ENCODE results near the gene EPHA2. TPM values are rescaled to one million over a fixed set of nuclear protein-coding genes. Genes with fewer than 3 reads are reported as not detected.

EPHA2 gene
- total RNA-seq, 1 experiment from 2014 or later, result 248 TPM

- Mint-ChIP-seq H3K9me3 (ENCODE audit: unreplicated experiment) (no peaks in the 10 kb centered on the region), H3K27me3 (ENCODE audit: insufficient read depth, unreplicated experiment) (no peaks in the 10 kb centered on the region), H3K4me1 (ENCODE audit: insufficient read depth, unreplicated experiment) (peaks cover 31% of the 10 kb centered on the region), H3K4me3 (ENCODE audit: unreplicated experiment) (peak overlapping the region; percentile 87), H3K27ac (ENCODE audit: low read depth, unreplicated experiment) (peak overlapping the region; percentile 63), H3K36me3 (ENCODE audit: insufficient read depth, unreplicated experiment) (peaks cover 25% of the 10 kb centered on the region)
- DNase-seq (ENCODE audit: unreplicated experiment), result peak; percentile 80
- intact Hi-C loops (cut with micrococcal nuclease), result loop anchor here (1.0 kb wide), 3 partner anchors 12 to 30 kb away; no protein-coding TSS in a partner anchor
- CTCF ChIA-PET, result interaction anchor here (0.8 to 15.2 kb wide), 4 partner anchors 13 to 76 kb away, joined by 3 to 156 read pairs (median 8); no protein-coding TSS in a partner anchor
- TF ChIP-seq, protein P1, sequence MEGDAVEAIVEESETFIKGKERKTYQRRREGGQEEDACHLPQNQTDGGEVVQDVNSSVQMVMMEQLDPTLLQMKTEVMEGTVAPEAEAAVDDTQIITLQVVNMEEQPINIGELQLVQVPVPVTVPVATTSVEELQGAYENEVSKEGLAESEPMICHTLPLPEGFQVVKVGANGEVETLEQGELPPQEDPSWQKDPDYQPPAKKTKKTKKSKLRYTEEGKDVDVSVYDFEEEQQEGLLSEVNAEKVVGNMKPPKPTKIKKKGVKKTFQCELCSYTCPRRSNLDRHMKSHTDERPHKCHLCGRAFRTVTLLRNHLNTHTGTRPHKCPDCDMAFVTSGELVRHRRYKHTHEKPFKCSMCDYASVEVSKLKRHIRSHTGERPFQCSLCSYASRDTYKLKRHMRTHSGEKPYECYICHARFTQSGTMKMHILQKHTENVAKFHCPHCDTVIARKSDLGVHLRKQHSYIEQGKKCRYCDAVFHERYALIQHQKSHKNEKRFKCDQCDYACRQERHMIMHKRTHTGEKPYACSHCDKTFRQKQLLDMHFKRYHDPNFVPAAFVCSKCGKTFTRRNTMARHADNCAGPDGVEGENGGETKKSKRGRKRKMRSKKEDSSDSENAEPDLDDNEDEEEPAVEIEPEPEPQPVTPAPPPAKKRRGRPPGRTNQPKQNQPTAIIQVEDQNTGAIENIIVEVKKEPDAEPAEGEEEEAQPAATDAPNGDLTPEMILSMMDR (IDR thresholded peaks at IDR 0.05; ENCODE audit: unreplicated experiment), result no peak
- BruUV-seq (replicated peaks), result no TSS peak
- POLR2A ChIA-PET, result interaction anchor here (0.6 to 6.5 kb wide), 17 partner anchors 8 to 756 kb away, joined by 3 to 153 read pairs (median 6); no protein-coding TSS in a partner anchor
Observed at GRCh38 chr1:16156848-16157495, 1.1 kb upstream of the EPHA2 start.

GRCh38 chr1:16153999-16154673, 1.7 kb downstream of the EPHA2 start:
- peaks cover 39% of the 10 kb centered on the region for H3K4me1 Mint-ChIP-seq (ENCODE audit: insufficient read depth, unreplicated experiment)
- TF ChIP-seq, protein P1 (IDR thresholded peaks at IDR 0.05; ENCODE audit: unreplicated experiment), result no peak
- H3K36me3 Mint-ChIP-seq (ENCODE audit: insufficient read depth, unreplicated experiment), result peaks cover 30% of the 10 kb centered on the region
- intact Hi-C loops (cut with micrococcal nuclease), result loop anchor here (1.0 kb wide), 1 partner anchor 78 kb away; no protein-coding TSS in a partner anchor
- CTCF ChIA-PET, result interaction anchor here (0.6 to 15.2 kb wide), 12 partner anchors 10 to 531 kb away, joined by 3 to 156 read pairs (median 5); no protein-coding TSS in a partner anchor
- H3K27me3 Mint-ChIP-seq (ENCODE audit: insufficient read depth, unreplicated experiment), result no peaks in the 10 kb centered on the region
- H3K4me3 Mint-ChIP-seq (ENCODE audit: unreplicated experiment), result peak overlapping the region; percentile 87
- BruUV-seq (replicated peaks), result no TSS peak
- H3K9me3 Mint-ChIP-seq (ENCODE audit: unreplicated experiment), result no peaks in the 10 kb centered on the region
- no peak for DNase-seq (ENCODE audit: unreplicated experiment)
- POLR2A ChIA-PET, result interaction anchor here (0.6 to 6.5 kb wide), 18 partner anchors 8 to 84 kb away, joined by 3 to 153 read pairs (median 10); partner anchors contain the start of gene CPLANE2
- peak overlapping the region; percentile 63 for H3K27ac Mint-ChIP-seq (ENCODE audit: low read depth, unreplicated experiment)

DNA sequence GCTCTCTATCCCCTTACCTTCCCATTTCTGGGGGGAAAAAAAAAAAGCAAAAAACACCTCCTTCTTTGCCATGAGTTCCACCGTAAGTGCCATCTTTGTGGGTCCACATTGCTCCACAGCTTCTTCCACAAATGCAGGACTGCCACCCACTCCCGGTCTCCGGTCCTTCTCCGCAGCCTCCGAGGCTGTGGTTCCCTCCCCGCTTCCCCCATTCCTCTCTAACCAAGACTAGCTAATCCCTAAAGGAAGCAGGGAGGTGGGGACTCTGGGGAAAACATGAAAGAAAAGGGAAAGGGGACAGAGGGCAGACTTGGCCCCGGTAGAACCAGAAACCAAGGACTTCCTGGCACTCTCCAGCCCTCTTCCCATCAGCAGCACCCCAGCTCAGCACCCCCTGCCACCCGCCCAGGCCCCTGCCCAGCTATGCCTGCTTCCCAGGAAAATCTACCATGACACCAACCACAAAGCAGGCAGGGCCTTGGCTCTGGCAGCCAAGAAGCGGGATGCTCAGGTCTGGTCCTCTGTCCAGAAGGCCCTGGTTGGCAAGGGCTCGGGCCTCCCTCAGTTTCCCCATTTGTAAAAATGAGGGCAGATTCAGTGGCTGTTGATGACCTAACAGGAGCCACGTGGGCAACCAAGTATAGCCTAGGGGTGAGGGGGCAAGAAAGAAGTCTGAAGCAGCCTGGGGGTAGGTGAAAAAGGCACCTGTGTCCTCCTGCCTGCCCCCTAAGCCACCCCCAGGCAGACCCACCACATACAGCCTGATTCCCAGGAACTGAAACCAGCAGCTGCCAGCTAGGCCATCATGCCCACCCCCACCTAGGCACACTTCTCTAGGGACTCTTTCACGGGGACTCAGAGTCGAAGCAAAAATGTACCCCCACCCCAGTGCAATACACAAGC, 2.5 kb downstream of the EPHA2 start:
- intact Hi-C loops (cut with micrococcal nuclease), result no loop called here
- peak overlapping the region; percentile 93 for H3K27ac Mint-ChIP-seq (ENCODE audit: low read depth, unreplicated experiment)
- CTCF ChIA-PET, result interaction anchor here (0.7 to 15.2 kb wide), 11 partner anchors 9 to 94 kb away, joined by 3 to 156 read pairs (median 3); no protein-coding TSS in a partner anchor
- peak overlapping the region; percentile 87 for H3K4me3 Mint-ChIP-seq (ENCODE audit: unreplicated experiment)
- peaks cover 31% of the 10 kb centered on the region for H3K4me1 Mint-ChIP-seq (ENCODE audit: insufficient read depth, unreplicated experiment)
- POLR2A ChIA-PET, result interaction anchor here (0.7 to 6.5 kb wide), 14 partner anchors 7 to 625 kb away, joined by 3 to 153 read pairs (median 8); partner anchors contain the start of gene CPLANE2
- no peaks in the 10 kb centered on the region for H3K9me3 Mint-ChIP-seq (ENCODE audit: unreplicated experiment)
- no TSS peak for BruUV-seq (replicated peaks)
- TF ChIP-seq, protein P1 (IDR thresholded peaks at IDR 0.05; ENCODE audit: unreplicated experiment), result no peak
- peaks cover 37% of the 10 kb centered on the region for H3K36me3 Mint-ChIP-seq (ENCODE audit: insufficient read depth, unreplicated experiment)
- no peaks in the 10 kb centered on the region for H3K27me3 Mint-ChIP-seq (ENCODE audit: insufficient read depth, unreplicated experiment)
- peak; percentile 31 for DNase-seq (ENCODE audit: unreplicated experiment)

All from MCF 10A (cell line).